HUES6 (cell line): ENCODE results near the gene IL5.
"Not testable (repeated sequence)": the region's sequence is repeated elsewhere in the genome, so short reads cannot be mapped to it uniquely, and the experiment has no call there.

Experiments
- H3K27ac ChIP-seq: 2 replicates; pipeline ENCODE4 v1.7.0; 2013; ENCODE audit warnings: low read depth, mild to moderate bottlenecking, low read length, inconsistent platforms
- H3K27me3 ChIP-seq: 2 replicates; pipeline ENCODE4 v1.6.1; 2013; ENCODE audit warnings: low read length; ENCODE audit not compliant: control insufficient read depth, insufficient read depth
- H3K36me3 ChIP-seq: 2 replicates; pipeline ENCODE4 v1.6.1; 2013; ENCODE audit warnings: low read length; ENCODE audit not compliant: control insufficient read depth, insufficient read depth
- H3K4me1 ChIP-seq: 2 replicates; pipeline ENCODE4 v1.6.1; 2013; ENCODE audit warnings: low read length; ENCODE audit not compliant: control insufficient read depth, insufficient read depth
- H3K4me3 ChIP-seq: 2 replicates; pipeline ENCODE4 v1.5.1; 2013; ENCODE audit warnings: low read depth, low read length
- H3K9ac ChIP-seq: one replicate; pipeline ENCODE4 v1.6.1; 2013; ENCODE audit warnings: mild to moderate bottlenecking, low read length
- H3K9me3 ChIP-seq: 2 replicates; pipeline ENCODE4 v1.6.1; 2013; ENCODE audit warnings: low read depth, low read length; ENCODE audit not compliant: control insufficient read depth, insufficient read depth

Gene IL5

DNA sequence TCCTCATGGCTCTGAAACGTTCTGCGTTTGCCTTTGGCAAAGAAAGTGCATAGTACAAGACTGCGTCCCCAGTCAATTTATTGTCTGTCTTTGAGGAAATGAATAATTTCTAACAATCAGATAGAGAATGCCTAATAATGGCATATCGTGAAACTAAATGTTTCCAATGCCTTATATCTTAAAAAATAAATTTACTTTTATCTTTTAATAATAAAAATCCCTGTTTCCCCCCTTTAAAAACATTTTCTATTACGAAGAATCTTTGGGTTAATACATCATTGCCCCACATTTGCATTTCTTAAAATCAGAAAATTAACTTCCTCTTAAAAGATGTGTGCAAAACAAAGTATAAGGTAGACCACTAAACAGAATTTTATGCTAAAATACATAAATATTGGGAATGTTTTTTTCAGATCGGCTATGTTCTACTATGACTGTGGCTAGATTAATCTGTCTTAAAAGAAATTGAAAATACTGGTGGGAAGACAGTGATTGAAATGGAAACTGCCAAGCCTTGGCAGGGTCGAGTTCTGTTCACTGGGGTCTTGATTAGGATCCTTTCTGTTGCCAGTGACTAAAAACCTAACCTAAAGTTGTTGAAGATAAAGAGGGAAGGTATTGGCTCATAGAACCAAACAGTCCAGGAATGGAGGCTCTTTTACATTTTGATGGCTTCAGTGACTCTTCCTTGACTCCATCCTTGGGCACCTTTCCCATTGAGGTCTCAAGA lies at the start of gene IL5:
Gene IL5 (minus strand): TSS at position 51 of the 730 bp plus-strand sequence. CDS start 44 bp downstream, at position 7.
- no peaks in the 10 kb centered on the region for H3K9me3 ChIP-seq
- H3K4me3 ChIP-seq, result no peak within 1 kb of the TSS
- H3K9ac ChIP-seq, result no peak within 1 kb of the TSS
- no peaks in the 10 kb centered on the region for H3K36me3 ChIP-seq
- no peak within 1 kb of the TSS for H3K27ac ChIP-seq
- no peaks in the 10 kb centered on the region for H3K27me3 ChIP-seq
- no peaks in the 10 kb centered on the region for H3K4me1 ChIP-seq

DNA sequence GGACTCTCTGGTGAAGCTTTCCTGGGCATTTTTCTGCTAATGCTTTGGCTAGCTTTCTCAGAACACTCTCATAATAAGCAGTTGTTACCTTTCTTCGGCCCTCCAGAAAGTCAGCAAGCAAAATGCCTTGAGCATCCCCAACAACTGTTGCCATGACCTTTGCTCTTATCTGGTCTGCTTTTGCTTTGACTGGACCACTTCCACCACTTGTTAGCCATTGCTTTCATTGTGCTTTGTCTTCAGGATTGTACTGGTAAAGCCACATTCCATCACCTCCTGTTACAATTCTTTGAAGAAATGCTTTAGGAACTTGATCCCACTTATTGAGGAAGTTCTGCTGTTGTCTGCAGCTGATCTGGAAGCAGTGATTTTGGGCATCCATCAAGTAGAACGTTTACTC lies 49.2 kb upstream of the IL5 start:
- Histone ChIP-seq H3K9ac (no peak overlapping the region), H3K4me3 (no peak overlapping the region), H3K36me3 (peaks cover 82% of the 10 kb centered on the region), H3K27ac (no peak overlapping the region), H3K9me3 (no peaks in the 10 kb centered on the region), H3K4me1 (no peaks in the 10 kb centered on the region), H3K27me3 (no peaks in the 10 kb centered on the region)

GRCh38 chr5:132591145-132591544 lies 47.8 kb upstream of the IL5 start:
- H3K9me3 ChIP-seq, result no peaks in the 10 kb centered on the region
- H3K9ac ChIP-seq, result no peak overlapping the region
- H3K36me3 ChIP-seq, result peaks cover 72% of the 10 kb centered on the region
- no peak overlapping the region for H3K27ac ChIP-seq
- no peaks in the 10 kb centered on the region for H3K4me1 ChIP-seq
- no peak overlapping the region for H3K4me3 ChIP-seq
- no peaks in the 10 kb centered on the region for H3K27me3 ChIP-seq

- H3K36me3 ChIP-seq, result peaks cover 63% of the 10 kb centered on the region
- H3K4me3 ChIP-seq, result no peak overlapping the region
- no peak overlapping the region for H3K27ac ChIP-seq
- H3K4me1 ChIP-seq, result no peaks in the 10 kb centered on the region
- H3K9ac ChIP-seq, result no peak overlapping the region
- no peaks in the 10 kb centered on the region for H3K9me3 ChIP-seq
- H3K27me3 ChIP-seq, result no peaks in the 10 kb centered on the region
These were observed 46.1 kb upstream of the IL5 start for GRCh38 chr5:132589467-132589866.

GRCh38 chr5:132586063-132586462 lies 42.7 kb upstream of the IL5 start:
- Histone ChIP-seq H3K9me3 (no peaks in the 10 kb centered on the region), H3K27me3 (no peaks in the 10 kb centered on the region), H3K27ac (no peak overlapping the region), H3K36me3 (peaks cover 43% of the 10 kb centered on the region), H3K4me1 (no peaks in the 10 kb centered on the region), H3K9ac (no peak overlapping the region), H3K4me3 (no peak overlapping the region)

DNA sequence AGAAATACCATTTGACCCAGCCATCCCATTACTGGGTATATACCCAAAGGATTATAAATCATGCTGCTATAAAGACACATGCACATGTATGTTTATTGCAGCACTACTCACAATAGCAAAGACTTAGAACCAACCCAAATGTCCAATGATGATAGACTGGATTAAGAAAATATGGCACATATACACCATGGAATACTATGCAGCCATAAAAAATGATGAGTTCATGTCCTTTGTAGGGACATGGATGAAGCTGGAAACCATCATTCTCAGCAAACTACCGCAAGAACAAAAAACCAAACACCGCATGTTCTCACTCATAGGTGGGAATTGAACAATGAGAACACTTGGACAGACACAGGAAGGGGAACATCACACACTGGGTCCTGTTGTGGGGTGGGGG lies 41.2 kb upstream of the IL5 start:
- H3K4me1 ChIP-seq, H3K27ac ChIP-seq, H3K27me3 ChIP-seq, H3K9me3 ChIP-seq, H3K9ac ChIP-seq, H3K4me3 ChIP-seq: not testable (repeated sequence)
- peaks cover 39% of the 10 kb centered on the region for H3K36me3 ChIP-seq

DNA sequence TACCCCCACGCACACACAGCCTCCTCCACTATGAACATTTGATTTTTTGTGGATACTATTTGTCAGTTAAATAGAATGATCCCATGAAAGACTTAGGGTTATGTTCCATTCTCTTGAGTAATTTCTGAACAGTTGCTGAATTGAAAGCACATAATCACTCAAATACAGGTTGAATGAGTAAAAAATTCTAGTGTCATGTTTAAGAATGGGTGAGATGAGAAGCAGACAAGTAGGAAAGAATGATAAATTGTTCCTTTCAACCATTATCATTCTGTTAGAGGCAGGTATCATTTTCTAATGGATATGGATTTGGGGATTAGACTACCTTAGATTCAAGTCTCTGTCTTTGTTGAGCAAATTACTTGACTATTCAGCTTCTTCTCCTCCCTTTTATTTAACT lies 32.8 kb upstream of the IL5 start:
- Histone ChIP-seq H3K36me3 (peaks cover 51% of the 10 kb centered on the region), H3K27me3 (no peaks in the 10 kb centered on the region), H3K9ac (no peak overlapping the region), H3K4me3 (no peak overlapping the region), H3K4me1 (no peaks in the 10 kb centered on the region), H3K9me3 (peaks cover 11% of the 10 kb centered on the region), H3K27ac (no peak overlapping the region)

DNA sequence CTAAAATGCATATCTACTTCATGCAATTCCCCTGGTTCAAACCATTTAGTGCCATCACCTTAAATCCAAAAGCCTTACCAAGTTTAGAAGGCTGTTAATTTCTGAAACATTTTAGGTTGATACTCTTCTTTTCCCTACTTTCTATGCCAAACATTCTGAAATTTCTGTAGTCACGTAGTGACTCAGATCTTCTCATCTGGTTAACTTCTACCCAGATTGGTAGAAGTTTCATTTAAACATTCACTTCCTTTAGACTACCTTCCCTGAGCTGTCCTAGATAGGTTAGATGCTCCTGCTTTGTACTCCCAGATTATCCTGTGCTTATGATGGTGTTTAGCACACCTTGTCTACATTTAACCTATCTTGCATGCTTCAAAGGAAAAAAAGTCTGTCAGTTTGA lies 23.3 kb upstream of the IL5 start:
- no peak overlapping the region for H3K4me3 ChIP-seq
- H3K4me1 ChIP-seq, result no peaks in the 10 kb centered on the region
- no peaks in the 10 kb centered on the region for H3K27me3 ChIP-seq
- peaks cover 18% of the 10 kb centered on the region for H3K9me3 ChIP-seq
- H3K9ac ChIP-seq, result no peak overlapping the region
- H3K27ac ChIP-seq, result no peak overlapping the region
- H3K36me3 ChIP-seq, result peaks cover 52% of the 10 kb centered on the region

DNA sequence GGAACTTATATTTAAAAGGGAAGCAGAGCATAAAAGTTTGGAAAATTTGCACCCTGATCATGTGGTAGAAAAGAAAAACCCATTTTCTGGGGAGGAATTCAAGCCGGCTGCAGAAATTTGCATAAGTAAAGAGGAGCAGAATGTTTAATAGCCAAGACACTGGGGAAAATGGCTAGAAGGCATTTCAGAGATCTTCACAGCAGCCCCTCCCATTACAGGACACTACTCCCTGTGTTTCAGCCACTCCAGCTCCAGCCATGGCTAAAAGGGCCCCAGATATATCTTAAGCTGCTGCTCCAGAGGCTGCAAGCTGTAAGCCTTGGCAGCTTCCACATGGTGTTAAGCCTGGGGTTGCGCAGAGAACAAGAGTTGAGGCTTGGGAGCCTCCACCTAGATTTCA lies 21.2 kb upstream of the IL5 start:
- Histone ChIP-seq H3K36me3 (peaks cover 67% of the 10 kb centered on the region), H3K9me3 (peaks cover 18% of the 10 kb centered on the region)
- not testable (repeated sequence) for H3K4me1 ChIP-seq, H3K27me3 ChIP-seq, H3K4me3 ChIP-seq, H3K27ac ChIP-seq, H3K9ac ChIP-seq

GRCh38 chr5:132561601-132562000 lies 18.3 kb upstream of the IL5 start:
- H3K27me3 ChIP-seq, result no peaks in the 10 kb centered on the region
- H3K4me1 ChIP-seq, result peaks cover 2% of the 10 kb centered on the region; the same call in 1 of the 2 replicates
- H3K36me3 ChIP-seq, result peaks cover 68% of the 10 kb centered on the region
- H3K4me3 ChIP-seq, result no peak overlapping the region
- peaks cover 18% of the 10 kb centered on the region for H3K9me3 ChIP-seq
- no peak overlapping the region for H3K27ac ChIP-seq
- no peak overlapping the region for H3K9ac ChIP-seq

DNA sequence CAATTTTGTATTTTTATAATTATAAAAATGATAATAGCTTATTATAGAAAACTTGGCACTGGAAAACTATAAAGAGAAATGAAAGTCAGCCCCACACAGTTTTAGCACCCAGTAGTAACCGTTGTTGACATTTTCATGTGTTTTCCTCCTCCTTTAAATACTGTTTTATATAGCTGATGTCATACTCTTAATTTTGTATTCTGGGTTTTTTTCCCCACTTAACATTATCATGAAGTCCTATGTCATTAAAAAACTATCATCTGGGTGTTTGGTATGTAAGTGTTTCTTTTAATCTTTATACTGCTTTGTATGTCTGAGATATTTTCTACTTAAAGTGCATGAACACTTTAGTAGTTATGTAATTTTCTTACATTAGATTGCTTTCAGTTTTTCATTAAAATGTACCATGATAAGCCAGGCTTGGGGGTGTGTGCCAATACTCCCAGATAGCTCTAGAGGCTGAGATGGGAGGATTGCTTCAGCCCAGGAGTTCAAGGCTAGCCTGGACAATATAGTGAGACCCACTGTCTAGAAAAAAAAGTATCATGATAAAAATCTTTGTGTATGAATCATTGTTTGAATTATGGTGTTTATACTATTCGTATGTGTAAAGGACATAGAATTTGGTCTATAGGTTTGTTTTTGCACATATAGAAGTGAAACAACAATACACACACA lies 16.2 kb upstream of the IL5 start:
- no peak overlapping the region for H3K4me3 ChIP-seq
- peaks cover 2% of the 10 kb centered on the region; the same call in 1 of the 2 replicates for H3K4me1 ChIP-seq
- peaks cover 51% of the 10 kb centered on the region for H3K36me3 ChIP-seq
- no peak overlapping the region for H3K9ac ChIP-seq
- H3K9me3 ChIP-seq, result peaks cover 12% of the 10 kb centered on the region
- H3K27ac ChIP-seq, result no peak overlapping the region
- no peaks in the 10 kb centered on the region for H3K27me3 ChIP-seq
